Peyer's patch (tissue), 4 donors: ENCODE data around the gene RCVRN. TPM values are rescaled to one million over a fixed set of nuclear protein-coding genes. Genes with fewer than 3 reads are reported as not detected.

ENCODE experiments used
- DNase-seq, 3 donors: peaks; one replicate each; pipeline ENCODE4 v3.0.0-alpha.2; 2017 to 2019
- H3K27ac ChIP-seq, 4 donors: fragments of 200-600 bp; sonication (generic); one replicate each; pipeline ENCODE4 v1.5.1; 2016 to 2019
- H3K27me3 ChIP-seq, 2 donors: fragments of 200-600 bp; sonication (generic); one replicate each; pipeline ENCODE4 v1.5.1; 2019
- H3K36me3 ChIP-seq, 3 donors: fragments of 200-600 bp; sonication (generic); one replicate each; pipeline ENCODE4 v1.5.1; 2016 to 2019
- H3K4me1 ChIP-seq, 4 donors: fragments of 200-600 bp; sonication (generic); one replicate each; pipeline ENCODE4 v1.5.1; 2016 to 2019
- H3K4me3 ChIP-seq, 4 donors: fragments of 200-600 bp; sonication (generic); 1 replicate in 3 of 4; 2 replicates in 1 of 4; pipeline ENCODE4 v1.5.1; 2016 to 2019; ENCODE audit warnings: mild to moderate bottlenecking in 1 of 4
- H3K9me3 ChIP-seq, 4 donors: fragments of 200-600 bp; sonication (generic); one replicate each; pipeline ENCODE4 v1.5.1; 2016 to 2019; ENCODE audit warnings: mild to moderate bottlenecking in 1 of 4
- POLR2A ChIP-seq, 2 donors: fragments of 450-650 bp; IDR thresholded peaks; one replicate each; pipeline ENCODE4 v1.5.1; 2017; ENCODE audit warnings: antibody characterized with exemption in 2 of 2, mild to moderate bottlenecking in 2 of 2, moderate library complexity in 2 of 2
- total RNA-seq, 4 donors: library from RNA; depleted of rRNA; stranded (reverse); fragments of >200 nt; gene quantifications; one replicate each; pipeline ENCODE4 v1.1.0, GENCODE V29; 2016
- TF ChIP-seq, protein P1 (sequence below), 6 experiments: fragments of 450-650 bp in 4 of 6; fragments of 200-600 bp in 2 of 6; sonication (generic) in 1 of 6; IDR thresholded peaks; one replicate each; pipeline ENCODE4 v1.5.1; 2017 to 2019; ENCODE audit warnings: antibody characterized with exemption in 6 of 6, mild to moderate bottlenecking in 3 of 6, moderate library complexity in 1 of 6

Gene RCVRN
- total RNA-seq, 4 donors from 2014 or later = not detected

DNA sequence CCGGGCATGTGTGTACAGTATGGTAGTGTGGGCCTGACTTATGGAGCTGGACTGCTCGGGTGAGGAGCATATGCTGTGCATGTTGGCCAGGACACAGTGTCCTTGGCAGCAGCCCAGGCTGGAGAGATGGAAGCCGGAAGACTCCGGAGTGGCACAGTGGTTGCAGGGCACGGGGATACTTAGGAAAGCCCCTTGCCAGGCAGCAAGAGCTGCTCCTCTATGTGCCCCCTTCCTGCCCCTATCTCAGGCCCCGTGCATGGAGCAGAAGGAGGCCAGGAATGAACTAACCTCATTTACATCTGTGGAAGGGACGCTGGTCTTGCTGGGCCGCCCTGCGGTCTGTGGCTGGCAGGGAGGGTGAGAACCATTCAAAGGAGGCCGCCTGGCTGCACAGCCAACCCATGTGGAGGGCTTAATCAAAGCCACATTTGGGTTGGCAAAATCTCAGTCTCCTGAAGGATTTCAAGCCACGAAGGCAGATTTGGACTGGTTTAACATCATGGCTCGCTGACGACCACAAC lies 32.2 kb upstream of the RCVRN start:
- Histone ChIP-seq H3K27me3 (no peaks in the 10 kb centered on the region), H3K9me3 (peaks cover 0 to 4% (median 1%) of the 10 kb centered on the region in 4 donors), H3K36me3 (peaks cover 0 to 7% (median 0%) of the 10 kb centered on the region in 3 donors), H3K27ac (no peak overlapping the region), H3K4me1 (no peaks in the 10 kb centered on the region), H3K4me3 (no peak overlapping the region)
- DNase-seq = peak in 1 of 3 donors; percentile 52
- TF ChIP-seq, protein P1, sequence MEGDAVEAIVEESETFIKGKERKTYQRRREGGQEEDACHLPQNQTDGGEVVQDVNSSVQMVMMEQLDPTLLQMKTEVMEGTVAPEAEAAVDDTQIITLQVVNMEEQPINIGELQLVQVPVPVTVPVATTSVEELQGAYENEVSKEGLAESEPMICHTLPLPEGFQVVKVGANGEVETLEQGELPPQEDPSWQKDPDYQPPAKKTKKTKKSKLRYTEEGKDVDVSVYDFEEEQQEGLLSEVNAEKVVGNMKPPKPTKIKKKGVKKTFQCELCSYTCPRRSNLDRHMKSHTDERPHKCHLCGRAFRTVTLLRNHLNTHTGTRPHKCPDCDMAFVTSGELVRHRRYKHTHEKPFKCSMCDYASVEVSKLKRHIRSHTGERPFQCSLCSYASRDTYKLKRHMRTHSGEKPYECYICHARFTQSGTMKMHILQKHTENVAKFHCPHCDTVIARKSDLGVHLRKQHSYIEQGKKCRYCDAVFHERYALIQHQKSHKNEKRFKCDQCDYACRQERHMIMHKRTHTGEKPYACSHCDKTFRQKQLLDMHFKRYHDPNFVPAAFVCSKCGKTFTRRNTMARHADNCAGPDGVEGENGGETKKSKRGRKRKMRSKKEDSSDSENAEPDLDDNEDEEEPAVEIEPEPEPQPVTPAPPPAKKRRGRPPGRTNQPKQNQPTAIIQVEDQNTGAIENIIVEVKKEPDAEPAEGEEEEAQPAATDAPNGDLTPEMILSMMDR (IDR thresholded peaks at IDR 0.05) = no peak
- TF ChIP-seq POLR2A (IDR thresholded peaks at IDR 0.05) = no peak

DNA sequence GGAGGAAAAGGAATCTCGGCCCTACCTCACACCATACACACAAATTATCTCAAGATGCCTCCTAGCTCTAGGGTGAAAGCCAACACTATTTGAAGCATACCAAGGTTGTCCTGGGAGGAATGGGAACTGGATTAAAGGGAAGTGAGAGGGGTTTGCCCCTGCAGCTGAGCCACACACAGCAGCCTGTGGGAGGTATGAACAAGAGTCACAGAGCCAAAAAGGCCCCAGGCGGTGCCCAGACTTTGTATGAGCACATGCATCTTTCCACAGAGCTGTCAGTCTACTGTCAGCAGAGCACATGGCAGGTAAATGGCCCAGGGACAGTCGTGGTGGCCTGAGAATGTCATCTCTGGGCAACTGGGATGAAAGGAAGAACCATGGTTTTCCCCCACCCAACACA lies 31.0 kb upstream of the RCVRN start:
- H3K27ac ChIP-seq = no peak overlapping the region

DNA sequence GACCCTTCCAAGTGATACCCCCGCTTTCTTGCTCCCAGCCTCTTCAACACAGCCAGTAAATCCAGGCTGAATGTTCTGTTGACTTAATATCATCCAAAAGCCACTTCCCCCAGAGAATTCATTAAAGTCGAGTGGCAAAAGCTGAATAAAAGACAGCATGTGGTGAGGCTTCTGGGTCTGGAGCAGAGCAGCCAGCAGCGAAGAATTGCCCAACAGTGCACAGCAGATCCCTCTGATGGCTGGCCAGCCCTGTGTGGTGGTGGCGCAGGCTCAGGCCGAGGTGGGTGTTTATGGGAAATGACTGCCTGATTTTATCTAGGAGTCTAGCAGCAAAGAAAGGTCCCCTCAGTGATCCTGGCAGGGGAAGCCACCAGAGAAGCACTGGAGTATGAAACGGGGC lies 30.3 kb upstream of the RCVRN start:
- TF ChIP-seq POLR2A (IDR thresholded peaks at IDR 0.05) = no peak
- TF ChIP-seq, protein P1 (IDR thresholded peaks at IDR 0.05) = no peak
- no peak overlapping the region for H3K27ac ChIP-seq
- no peak for DNase-seq

More for the DNA sequence above, 31.0 kb upstream of the RCVRN start:
- TF ChIP-seq POLR2A (IDR thresholded peaks at IDR 0.05) = no peak
- TF ChIP-seq, protein P1 (IDR thresholded peaks at IDR 0.05) = no peak
- H3K9me3 ChIP-seq = peaks cover 0 to 4% (median 1%) of the 10 kb centered on the region in 4 donors
- no peaks in the 10 kb centered on the region for H3K4me1 ChIP-seq
- no peaks in the 10 kb centered on the region for H3K27me3 ChIP-seq
- DNase-seq = no peak
- H3K4me3 ChIP-seq = no peak overlapping the region
- H3K36me3 ChIP-seq = no peaks in the 10 kb centered on the region

DNA sequence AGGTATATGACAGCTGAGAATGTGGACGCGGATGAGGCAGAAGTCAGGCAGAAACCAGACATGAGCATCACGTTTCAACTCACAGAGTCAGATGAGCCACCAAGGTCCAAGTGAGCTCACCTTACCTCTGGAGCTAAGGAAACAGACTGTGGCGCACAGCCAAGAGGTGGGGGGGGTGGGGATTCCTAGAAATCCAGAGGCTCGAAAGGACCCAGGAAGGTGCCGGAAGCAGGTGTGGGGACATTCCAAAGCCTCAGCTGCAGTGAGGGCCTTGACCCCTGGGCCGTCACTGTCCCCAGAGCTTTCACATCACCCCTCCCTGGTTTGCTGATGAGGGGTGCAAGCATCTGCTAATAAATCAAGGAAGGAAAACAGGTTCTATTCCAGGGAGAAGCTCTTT lies 29.3 kb upstream of the RCVRN start:
- Histone ChIP-seq H3K4me3 (no peak overlapping the region), H3K27ac (no peak overlapping the region), H3K36me3 (no peaks in the 10 kb centered on the region), H3K4me1 (no peaks in the 10 kb centered on the region), H3K9me3 (peaks cover 0 to 4% (median 1%) of the 10 kb centered on the region in 4 donors), H3K27me3 (no peaks in the 10 kb centered on the region)
- no peak for DNase-seq
- TF ChIP-seq, protein P1 (IDR thresholded peaks at IDR 0.05) = no peak
- TF ChIP-seq POLR2A (IDR thresholded peaks at IDR 0.05) = no peak

More for the DNA sequence above, 30.3 kb upstream of the RCVRN start:
- H3K27me3 ChIP-seq = no peaks in the 10 kb centered on the region
- no peaks in the 10 kb centered on the region for H3K4me1 ChIP-seq
- H3K9me3 ChIP-seq = peaks cover 0 to 4% (median 1%) of the 10 kb centered on the region in 4 donors
- no peak overlapping the region for H3K4me3 ChIP-seq
- H3K36me3 ChIP-seq = no peaks in the 10 kb centered on the region

DNA sequence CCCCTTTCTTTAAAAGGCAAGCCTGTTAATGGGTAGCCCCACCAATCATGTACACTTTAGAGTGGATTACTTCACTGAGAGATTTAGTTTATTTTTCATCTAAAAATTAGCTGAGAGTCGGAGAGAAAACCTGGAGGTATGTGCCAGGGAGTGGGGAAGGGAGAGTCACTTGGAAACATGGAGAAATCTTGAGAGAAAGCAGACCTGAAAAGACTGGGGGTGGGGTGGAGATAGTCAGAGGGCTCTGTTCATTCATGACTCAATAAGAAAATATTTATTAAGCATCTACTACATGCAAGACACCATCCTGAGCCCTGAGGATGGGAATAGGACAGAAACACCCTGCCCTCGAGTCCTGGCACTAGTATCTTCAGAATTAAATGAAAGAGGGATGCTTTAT lies 27.4 kb upstream of the RCVRN start:
- no peaks in the 10 kb centered on the region for H3K4me1 ChIP-seq
- TF ChIP-seq, protein P1 (IDR thresholded peaks at IDR 0.05) = no peak
- TF ChIP-seq POLR2A (IDR thresholded peaks at IDR 0.05) = no peak
- H3K4me3 ChIP-seq = no peak overlapping the region
- peaks cover 0 to 2% (median 0%) of the 10 kb centered on the region in 4 donors for H3K9me3 ChIP-seq
- no peak for DNase-seq
- H3K36me3 ChIP-seq = no peaks in the 10 kb centered on the region
- H3K27ac ChIP-seq = no peak overlapping the region
- no peaks in the 10 kb centered on the region for H3K27me3 ChIP-seq
